ENCODE measurements around the gene MRPL19. TPM values are rescaled to one million over a fixed set of nuclear protein-coding genes. Genes with fewer than 3 reads are reported as not detected.
"Not testable (repeated sequence)": the region's sequence is repeated elsewhere in the genome, so short reads cannot be mapped to it uniquely, and the experiment has no call there.

MRPL19 gene
- total RNA-seq, 1 donor from 2014 or later, result 57.0 TPM

- intact Hi-C loops (cut with micrococcal nuclease), result no loop called here
- peak; percentile 90 for DNase-seq
- peak within 1 kb of the TSS; percentile 84 for H3K4me3 ChIP-seq
- TF ChIP-seq CTCF (IDR thresholded peaks at IDR 0.05; ENCODE audit: borderline replicate concordance), result peak; percentile 60
- peaks cover 47% of the 10 kb centered on the region for H3K4me1 ChIP-seq
- H3K27me3 ChIP-seq (ENCODE audit: low read depth), result no peaks in the 10 kb centered on the region
- peaks cover 6% of the 10 kb centered on the region for H3K36me3 ChIP-seq
- no peaks in the 10 kb centered on the region for H3K9me3 ChIP-seq (replicated peaks)
- peak within 1 kb of the TSS; percentile 97 for H3K27ac ChIP-seq (replicated peaks)
Observed at GRCh38 chr2:75710577-75711253, 64.1 kb downstream of the MRPL19 start, which contains the start of gene GCFC2. Gene GCFC2 (minus strand): TSS chr2:75710915. CDS start chr2:75710855, 60 bp downstream.

- H3K27me3 ChIP-seq (ENCODE audit: low read depth); H3K36me3 ChIP-seq; H3K9me3 ChIP-seq (replicated peaks); intact Hi-C loops (cut with micrococcal nuclease); DNase-seq: not testable (repeated sequence)
- H3K4me1 ChIP-seq, result peaks cover 38% of the 10 kb centered on the region
- H3K27ac ChIP-seq (replicated peaks), result peak overlapping the region; percentile 97
- peak overlapping the region; percentile 84 for H3K4me3 ChIP-seq
Observed at GRCh38 chr2:75711590-75711989, 65.0 kb downstream of the MRPL19 start.

GRCh38 chr2:75716406-75716805 is 69.8 kb downstream of the MRPL19 start:
- no peaks in the 10 kb centered on the region for H3K27me3 ChIP-seq (ENCODE audit: low read depth)
- intact Hi-C loops (cut with micrococcal nuclease), result no loop called here
- no peak for DNase-seq
- no peak overlapping the region for H3K4me3 ChIP-seq
- no peak overlapping the region for H3K27ac ChIP-seq (replicated peaks)
- no peak for TF ChIP-seq CTCF (IDR thresholded peaks at IDR 0.05; ENCODE audit: borderline replicate concordance)
- peaks cover 11% of the 10 kb centered on the region for H3K9me3 ChIP-seq (replicated peaks)
- peaks cover 2% of the 10 kb centered on the region for H3K4me1 ChIP-seq
- peaks cover 4% of the 10 kb centered on the region for H3K36me3 ChIP-seq

- intact Hi-C loops (cut with micrococcal nuclease), result no loop called here
- Histone ChIP-seq H3K27ac (replicated peaks) (no peak overlapping the region), H3K36me3 (peaks cover 4% of the 10 kb centered on the region), H3K27me3 (ENCODE audit: low read depth) (peaks cover 4% of the 10 kb centered on the region), H3K4me3 (no peak overlapping the region), H3K9me3 (replicated peaks) (peaks cover 11% of the 10 kb centered on the region), H3K4me1 (no peaks in the 10 kb centered on the region)
- DNase-seq, result no peak
- TF ChIP-seq CTCF (IDR thresholded peaks at IDR 0.05; ENCODE audit: borderline replicate concordance), result no peak
Observed at GRCh38 chr2:75719616-75720015, 73.0 kb downstream of the MRPL19 start.

- H3K36me3 ChIP-seq, result peaks cover 4% of the 10 kb centered on the region
- TF ChIP-seq CTCF (IDR thresholded peaks at IDR 0.05; ENCODE audit: borderline replicate concordance), result no peak
- intact Hi-C loops (cut with micrococcal nuclease), result no loop called here
Observed at GRCh38 chr2:75720525-75720924, 73.9 kb downstream of the MRPL19 start.

GRCh38 chr2:75722687-75723086 is 76.1 kb downstream of the MRPL19 start:
- H3K9me3 ChIP-seq (replicated peaks), result peaks cover 11% of the 10 kb centered on the region
- no peaks in the 10 kb centered on the region for H3K4me1 ChIP-seq
- DNase-seq, result no peak
- intact Hi-C loops (cut with micrococcal nuclease), result no loop called here
- TF ChIP-seq CTCF (IDR thresholded peaks at IDR 0.05; ENCODE audit: borderline replicate concordance), result no peak
- no peak overlapping the region for H3K4me3 ChIP-seq
- no peak overlapping the region for H3K27ac ChIP-seq (replicated peaks)
- H3K27me3 ChIP-seq (ENCODE audit: low read depth), result peaks cover 11% of the 10 kb centered on the region
- H3K36me3 ChIP-seq, result peaks cover 4% of the 10 kb centered on the region

More at GRCh38 chr2:75720525-75720924, 73.9 kb downstream of the MRPL19 start:
- peaks cover 11% of the 10 kb centered on the region for H3K9me3 ChIP-seq (replicated peaks)
- H3K4me1 ChIP-seq, result no peaks in the 10 kb centered on the region
- peaks cover 4% of the 10 kb centered on the region for H3K27me3 ChIP-seq (ENCODE audit: low read depth)
- no peak overlapping the region for H3K27ac ChIP-seq (replicated peaks)
- no peak for DNase-seq
- no peak overlapping the region for H3K4me3 ChIP-seq

All from left ventricle myocardium inferior (tissue), 1 donor.